Pancreas (tissue), 10 donors: ENCODE measurements around the gene SPTY2D1. TPM values are rescaled to one million over a fixed set of nuclear protein-coding genes. Genes with fewer than 3 reads are reported as not detected.
"Not testable (repeated sequence)": the region's sequence is repeated elsewhere in the genome, so short reads cannot be mapped to it uniquely, and the experiment has no call there.

Source experiments
- ATAC-seq, 4 donors: fragments of 200-7000 bp; cut with Tn5 transposase; one replicate each; pipeline versions ENCODE4 v1.8.0 to v1.9.1; 2020; ENCODE audit warnings: mild to moderate bottlenecking in 4 of 4, moderate library complexity in 4 of 4
- DNase-seq, 6 donors: peaks; one replicate each; pipeline ENCODE4 v3.0.0-alpha.2; 2020
- FAIRE-seq: peaks from 2 replicates; lab custom pipeline; 2012; peaks lifted over from hg19 to GRCh38; lab: Jason Lieb, UNC
- H3K27ac ChIP-seq, 4 donors: fragments of 200-600 bp; sonication (generic); 1 replicate in 3 of 4; 2 replicates in 1 of 4; pipeline versions ENCODE4 v1.5.0 to v1.8.0; 2020
- H3K27me3 ChIP-seq, 4 donors: fragments of 200-600 bp; one replicate each; pipeline ENCODE4 v1.8.0; 2021
- H3K36me3 ChIP-seq, 3 donors: fragments of 200-600 bp; sonication (generic) in 1 of 3; one replicate each; pipeline versions ENCODE4 v1.5.0 to v1.8.0; 2020 to 2021
- H3K4me1 ChIP-seq, 3 donors: fragments of 200-600 bp; one replicate each; pipeline ENCODE4 v1.8.0; 2021
- H3K4me3 ChIP-seq, 4 donors: fragments of 200-600 bp; sonication (generic) in 2 of 4; one replicate each; pipeline versions ENCODE4 v1.5.0 to v1.8.0; 2020 to 2021
- H3K9me3 ChIP-seq, 4 donors: fragments of 200-600 bp; one replicate each; pipeline ENCODE4 v1.8.0; 2021
- CTCF ChIP-seq, 4 donors: fragments of 200-600 bp; sonication (generic) in 3 of 4; IDR thresholded peaks; one replicate each; pipeline versions ENCODE4 v1.5.0 to v1.8.0; 2021; ENCODE audit warnings: antibody characterized with exemption in 4 of 4
- WGBS, 2 donors: extraction: QIAGEN DNeasy Blood & Tissue Kit; methylation state at CpG; one replicate each; pipeline ENCODE4 v1.1.7; 2013; 5-methylcytosine and 5-hydroxymethylcytosine counted together
- intact Hi-C, 3 donors: fragments of 100-400 bp; cut with DNase I; formaldehyde crosslinking; loops; one replicate each; pipeline versions ENCODE4 v1.11.1 to v1.14.2; 2022
- polyA plus RNA-seq, 2 donors: library from polyadenylated mRNA; stranded (reverse); fragments of 200-250 nt; gene quantifications; one replicate each; pipeline ENCODE4 v1.2.3, GENCODE V29; 2013
- total RNA-seq, 6 donors: library from RNA; stranded (reverse); fragmentation: NEBNext Ultra II Directional in 4 of 6; extraction: Animal tissue kit (Norgen Biotek cat#: 25700) in 4 of 6; gene quantifications; one replicate each; pipeline versions ENCODE4 v1.2.1 to v1.2.4, GENCODE V29; 2021 to 2023
- donor health status: healthy with polysubstance abuse.
- donor health status: DM: no; HTN: no; CAD: no; lungs with moderate emphysema.
- donor health status: DM: no; HTN: no; CAD: no.
- donor health status: control.
- donor health status: control.
- donor health status: Bipolar disorder and iron deficiency.
- donor health status: DM: yes; HTN: yes; CAD: no.
- donor health status: DM: no; HTN: no; CAD: no.
- donor health status: DM: no; HTN: no; CAD: no.
- donor health status: DM: yes; HTN: yes; CAD: no.

SPTY2D1 gene
- total and polyA plus RNA-seq, 8 donors = 1.7 to 13.6 (median 7.1) TPM

DNA sequence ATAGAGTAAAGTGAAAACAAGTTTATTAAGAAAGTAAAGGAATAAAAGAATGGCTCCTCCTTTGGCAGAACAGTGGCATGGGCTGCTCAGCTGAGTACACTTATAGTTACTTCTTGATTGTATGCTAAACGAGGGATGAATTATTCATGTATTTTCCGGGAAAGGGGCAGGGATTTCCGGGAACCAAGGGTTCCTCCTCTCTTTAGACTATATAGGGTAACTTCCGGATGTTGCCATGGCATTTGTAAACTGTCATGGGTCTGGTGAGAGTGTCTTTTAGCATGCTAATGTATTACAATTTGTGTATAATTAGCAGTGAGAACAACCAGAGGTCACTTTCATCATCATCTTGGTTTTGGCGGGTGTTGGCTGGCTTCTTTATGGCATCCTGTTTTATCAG is 23.5 kb upstream of the SPTY2D1 start:
- ATAC-seq (no peak), DNase-seq (no peak), FAIRE-seq (no peak)
- no peak for TF ChIP-seq CTCF (IDR thresholded peaks at IDR 0.05)
- 44 to 78% methylated on average over 5 of the region's 5 CpGs for WGBS, 2 donors
- no peaks in the 10 kb centered on the region for H3K9me3 ChIP-seq
- H3K27ac ChIP-seq = no peak overlapping the region
- no peak overlapping the region for H3K4me3 ChIP-seq
- no peaks in the 10 kb centered on the region for H3K27me3 ChIP-seq
- H3K36me3 ChIP-seq = no peaks in the 10 kb centered on the region
- no peaks in the 10 kb centered on the region for H3K4me1 ChIP-seq
- intact Hi-C loops = no loop called here

- Histone ChIP-seq H3K27me3 (no peaks in the 10 kb centered on the region), H3K36me3 (no peaks in the 10 kb centered on the region), H3K4me1 (no peaks in the 10 kb centered on the region), H3K27ac (no peak overlapping the region), H3K9me3 (no peaks in the 10 kb centered on the region), H3K4me3 (no peak overlapping the region)
- FAIRE-seq (no peak), ATAC-seq (peak; percentile 48 to 89 (median 77)), DNase-seq (peak in 3 of 6 donors; percentile 12 to 48 (median 46))
- intact Hi-C loops = no loop called here
- 72 to 82% methylated on average over 19 of the region's 19 CpGs for WGBS, 2 donors
- TF ChIP-seq CTCF (IDR thresholded peaks at IDR 0.05) = peak; percentile 4 to 56 (median 24)
Measured at GRCh38 chr11:18650859-18651557, 16.9 kb upstream of the SPTY2D1 start.

DNA sequence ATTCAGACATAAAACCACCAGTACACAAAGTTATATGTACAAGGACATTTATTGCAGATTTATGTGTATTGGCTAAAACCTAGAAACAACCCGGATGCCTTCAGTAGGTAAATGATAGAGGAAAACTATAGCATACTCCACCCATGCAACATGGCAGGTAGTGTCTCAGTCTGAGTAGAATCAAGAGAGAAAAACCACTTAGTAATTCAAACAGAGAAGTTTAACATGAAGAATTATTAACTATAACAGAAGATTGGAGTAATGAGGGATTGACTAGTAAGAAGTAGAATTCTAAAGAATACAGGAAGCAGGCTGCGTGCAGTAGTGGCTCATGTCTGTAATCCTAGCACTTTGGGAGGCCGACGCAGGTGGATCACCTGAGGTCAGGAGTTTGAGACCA is 16.2 kb upstream of the SPTY2D1 start:
- DNase-seq (no peak), FAIRE-seq (no peak), ATAC-seq (no peak)
- no peaks in the 10 kb centered on the region for H3K36me3 ChIP-seq
- H3K4me1 ChIP-seq = no peaks in the 10 kb centered on the region
- no peak overlapping the region for H3K4me3 ChIP-seq
- H3K9me3 ChIP-seq = no peaks in the 10 kb centered on the region
- WGBS, 2 donors = 65 to 67% methylated on average over 4 of the region's 4 CpGs
- H3K27me3 ChIP-seq = no peaks in the 10 kb centered on the region
- intact Hi-C loops = no loop called here
- no peak for TF ChIP-seq CTCF (IDR thresholded peaks at IDR 0.05)
- H3K27ac ChIP-seq = no peak overlapping the region

DNA sequence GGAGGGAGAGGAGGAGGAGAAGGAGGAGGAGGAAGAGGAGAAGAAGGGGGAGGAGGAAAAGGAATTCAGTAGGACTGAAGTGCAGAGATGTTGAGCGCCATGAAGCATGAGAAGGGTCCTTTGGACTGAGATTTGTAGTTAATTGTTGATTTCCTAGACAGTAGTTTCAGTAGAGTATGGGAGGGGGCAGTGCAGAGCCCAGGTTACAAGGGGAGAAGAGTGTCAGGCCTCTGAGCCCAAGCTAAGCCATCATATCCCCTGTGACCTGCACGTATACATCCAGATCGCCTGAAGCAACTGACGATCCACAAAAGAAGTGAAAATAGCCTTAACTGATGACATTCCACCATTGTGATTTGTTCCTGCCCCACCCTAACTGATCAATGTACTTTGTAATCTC is 8.9 kb upstream of the SPTY2D1 start:
- FAIRE-seq, H3K27me3 ChIP-seq, H3K36me3 ChIP-seq, H3K4me1 ChIP-seq, ATAC-seq, DNase-seq, H3K4me3 ChIP-seq, intact Hi-C loops, H3K27ac ChIP-seq, H3K9me3 ChIP-seq: not testable (repeated sequence)
- 73 to 78% methylated on average over 4 of the region's 4 CpGs for WGBS, 2 donors

- ATAC-seq (no peak), DNase-seq (no peak), FAIRE-seq (no peak)
- Histone ChIP-seq H3K27me3 (no peaks in the 10 kb centered on the region), H3K4me3 (no peak overlapping the region), H3K27ac (no peak overlapping the region), H3K36me3 (no peaks in the 10 kb centered on the region), H3K9me3 (no peaks in the 10 kb centered on the region), H3K4me1 (no peaks in the 10 kb centered on the region)
- intact Hi-C loops = no loop called here
- WGBS, 2 donors = 24 to 32% methylated on average over 1 of the region's 1 CpG
- TF ChIP-seq CTCF (IDR thresholded peaks at IDR 0.05) = no peak
Measured at GRCh38 chr11:18641677-18642076, 7.5 kb upstream of the SPTY2D1 start.
